Fibroblast of pulmonary artery (primary cell): ENCODE results near the gene CRY2.
A peak's percentile ranks its signal among the peaks of the same experiment; 100 is the strongest.
"Not testable (repeated sequence)": the region's sequence is repeated elsewhere in the genome, so short reads cannot be mapped to it uniquely, and the experiment has no call there.

Experiments used
- DNase-seq: peaks from one replicate; pipeline ENCODE4 v3.0.0-alpha.2; 2010; ENCODE audit warnings: low read depth
- H3K4me3 ChIP-seq: replicated peaks from 2 replicates; pipeline ENCODE4 v1.5.1; 2011; ENCODE audit warnings: low read depth, mild to moderate bottlenecking, control low read depth, low read length, moderate library complexity
- CTCF ChIP-seq: IDR thresholded peaks from 2 replicates; pipeline ENCODE4 v1.5.1; 2011; ENCODE audit warnings: mild to moderate bottlenecking, control low read depth, low read length, inconsistent platforms; ENCODE audit errors: missing control alignments

CRY2 gene

GRCh38 chr11:45894555-45895247 is 47.4 kb downstream of the CRY2 start:
- no peak for TF ChIP-seq CTCF
- DNase-seq = no peak
- H3K4me3 ChIP-seq = no peak overlapping the region

GRCh38 chr11:45895553-45896259 is 48.4 kb downstream of the CRY2 start:
- TF ChIP-seq CTCF = no peak
- DNase-seq = no peak
- no peak overlapping the region for H3K4me3 ChIP-seq

- no peak overlapping the region for H3K4me3 ChIP-seq
- DNase-seq = no peak
- no peak for TF ChIP-seq CTCF
These were observed 49.2 kb downstream of the CRY2 start for GRCh38 chr11:45896422-45896984.

GRCh38 chr11:45897556-45897955 is 50.3 kb downstream of the CRY2 start:
- TF ChIP-seq CTCF = no peak
- no peak overlapping the region for H3K4me3 ChIP-seq
- no peak for DNase-seq

- no peak for TF ChIP-seq CTCF
- H3K4me3 ChIP-seq = no peak overlapping the region
- no peak for DNase-seq
These were observed 51.8 kb downstream of the CRY2 start for GRCh38 chr11:45899086-45899447.

- H3K4me3 ChIP-seq = peak overlapping the region; percentile 58
These were observed 52.3 kb downstream of the CRY2 start for GRCh38 chr11:45899448-45900174.

GRCh38 chr11:45900175-45900800 is 53.0 kb downstream of the CRY2 start:
- peak overlapping the region; percentile 58 for H3K4me3 ChIP-seq
- not testable (repeated sequence) for DNase-seq

More at GRCh38 chr11:45899448-45900174, 52.3 kb downstream of the CRY2 start:
- peak; percentile 80 for DNase-seq
- TF ChIP-seq CTCF = no peak
